DOHH2 (cell line): ENCODE data around the gene MRPS7.

Source experiments
- H3F3A ChIP-seq: fragments of 200-600 bp; sonication (generic), shearing (Covaris generic); 2 replicates; pipeline ENCODE4 v1.6.0; 2016; ENCODE audit warnings: antibody characterized with exemption, mild to moderate bottlenecking; ENCODE audit not compliant: control insufficient read depth, insufficient read depth
- H3K27ac ChIP-seq: fragments of 200-600 bp; sonication (generic); 2 replicates; pipeline ENCODE4 v1.5.1; 2014; ENCODE audit warnings: low read depth, mild to moderate bottlenecking, low read length, moderate library complexity
- H3K27me3 ChIP-seq: fragments of 200-600 bp; sonication (generic); 2 replicates; pipeline ENCODE4 v1.6.1; 2014; ENCODE audit warnings: mild to moderate bottlenecking, low read length, mixed read lengths; ENCODE audit not compliant: control insufficient read depth
- H3K36me3 ChIP-seq: fragments of 200-600 bp; sonication (generic); 2 replicates; pipeline ENCODE4 v1.6.1; 2014; ENCODE audit warnings: mild to moderate bottlenecking, low read length, moderate library complexity, mixed read lengths; ENCODE audit not compliant: control insufficient read depth
- H3K4me1 ChIP-seq: fragments of 200-600 bp; sonication (generic); 2 replicates; pipeline ENCODE4 v1.6.1; 2014; ENCODE audit warnings: mild to moderate bottlenecking, low read length, mixed read lengths; ENCODE audit not compliant: control insufficient read depth
- H3K4me2 ChIP-seq: fragments of 200-600 bp; sonication (generic); 2 replicates; pipeline ENCODE4 v1.6.0; 2014; ENCODE audit warnings: mild to moderate bottlenecking, low read length, moderate library complexity
- H3K4me3 ChIP-seq: fragments of 200-600 bp; sonication (generic); 2 replicates; pipeline ENCODE4 v1.5.1; 2014; ENCODE audit warnings: mild to moderate bottlenecking, low read length, mixed read lengths
- H3K79me2 ChIP-seq: fragments of 200-600 bp; sonication (generic); 2 replicates; pipeline ENCODE4 v1.6.1; 2014; ENCODE audit warnings: mild to moderate bottlenecking, low read length, mixed read lengths; ENCODE audit not compliant: control insufficient read depth
- H3K9me2 ChIP-seq: fragments of 200-600 bp; sonication (generic); replicated peaks from 2 replicates; pipeline ENCODE4 v1.6.1; 2014; ENCODE audit warnings: mild to moderate bottlenecking, low read length, mixed read lengths; ENCODE audit not compliant: control insufficient read depth
- H3K9me3 ChIP-seq: fragments of 200-600 bp; sonication (generic); 2 replicates; pipeline ENCODE4 v1.6.1; 2014; ENCODE audit warnings: antibody characterized with exemption, low read length, mixed read lengths; ENCODE audit not compliant: control insufficient read depth, insufficient read depth
- H4K20me1 ChIP-seq: fragments of 200-600 bp; sonication (generic); 2 replicates; pipeline ENCODE4 v1.6.0; 2014; ENCODE audit warnings: low read depth, mild to moderate bottlenecking, antibody characterized with exemption, low read length, moderate library complexity; ENCODE audit not compliant: control insufficient read depth, insufficient read depth
- EZH2phosphoT487 ChIP-seq: fragments of 200-600 bp; sonication (generic); IDR thresholded peaks from 2 replicates; pipeline ENCODE4 v1.6.1; 2017; ENCODE audit warnings: borderline replicate concordance, mild to moderate bottlenecking, antibody characterized with exemption, low read length, moderate library complexity, mixed read lengths
- TF ChIP-seq, protein P1 (sequence below): fragments of 200-600 bp; sonication (generic); IDR thresholded peaks from one replicate; pipeline ENCODE4 v1.5.1; 2014; ENCODE audit warnings: antibody characterized with exemption, mild to moderate bottlenecking, low read depth, low read length; ENCODE audit not compliant: poor library complexity, severe bottlenecking

Gene MRPS7

DNA sequence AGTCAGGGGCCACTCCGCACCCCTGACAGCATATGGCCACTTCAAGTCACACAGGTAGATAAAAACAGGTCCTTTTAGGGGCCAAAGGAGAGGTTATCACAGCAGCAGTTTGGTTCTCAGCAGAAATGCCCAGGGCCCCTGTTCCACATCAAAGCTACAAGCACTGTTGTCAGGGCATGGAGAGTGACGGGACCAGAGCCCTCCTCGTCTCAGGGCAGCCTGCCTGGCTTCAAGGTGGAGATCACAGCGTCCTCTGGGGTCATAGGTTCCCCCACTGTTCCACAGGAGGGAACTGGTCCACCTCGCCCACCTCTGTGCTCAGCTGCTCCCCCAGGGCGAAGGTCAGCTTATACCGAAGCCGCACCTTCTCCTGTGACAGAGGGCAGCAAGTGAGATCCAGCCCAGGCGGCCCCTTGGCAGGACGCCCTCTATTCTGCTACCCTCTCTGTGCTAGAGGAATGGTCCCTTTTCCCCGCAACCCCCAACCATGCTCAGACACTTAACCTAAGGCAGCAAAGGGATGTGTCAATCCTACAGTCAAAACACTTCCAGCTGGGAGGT, 23.6 kb upstream of the MRPS7 start:
- Histone ChIP-seq H3K27me3 (no peaks in the 10 kb centered on the region), H3K79me2 (no peaks in the 10 kb centered on the region), H3K4me1 (peaks cover 14% of the 10 kb centered on the region), H3K9me3 (no peaks in the 10 kb centered on the region), H3K4me3 (no peak overlapping the region), H4K20me1 (peaks cover 4% of the 10 kb centered on the region; the same call in 1 of the 2 replicates), H3F3A (peaks cover 8% of the 10 kb centered on the region; the same call in 1 of the 2 replicates), H3K27ac (no peak overlapping the region), H3K9me2 (no peaks in the 10 kb centered on the region), H3K36me3 (peaks cover 88% of the 10 kb centered on the region), H3K4me2 (no peak overlapping the region)
- TF ChIP-seq, protein P1, sequence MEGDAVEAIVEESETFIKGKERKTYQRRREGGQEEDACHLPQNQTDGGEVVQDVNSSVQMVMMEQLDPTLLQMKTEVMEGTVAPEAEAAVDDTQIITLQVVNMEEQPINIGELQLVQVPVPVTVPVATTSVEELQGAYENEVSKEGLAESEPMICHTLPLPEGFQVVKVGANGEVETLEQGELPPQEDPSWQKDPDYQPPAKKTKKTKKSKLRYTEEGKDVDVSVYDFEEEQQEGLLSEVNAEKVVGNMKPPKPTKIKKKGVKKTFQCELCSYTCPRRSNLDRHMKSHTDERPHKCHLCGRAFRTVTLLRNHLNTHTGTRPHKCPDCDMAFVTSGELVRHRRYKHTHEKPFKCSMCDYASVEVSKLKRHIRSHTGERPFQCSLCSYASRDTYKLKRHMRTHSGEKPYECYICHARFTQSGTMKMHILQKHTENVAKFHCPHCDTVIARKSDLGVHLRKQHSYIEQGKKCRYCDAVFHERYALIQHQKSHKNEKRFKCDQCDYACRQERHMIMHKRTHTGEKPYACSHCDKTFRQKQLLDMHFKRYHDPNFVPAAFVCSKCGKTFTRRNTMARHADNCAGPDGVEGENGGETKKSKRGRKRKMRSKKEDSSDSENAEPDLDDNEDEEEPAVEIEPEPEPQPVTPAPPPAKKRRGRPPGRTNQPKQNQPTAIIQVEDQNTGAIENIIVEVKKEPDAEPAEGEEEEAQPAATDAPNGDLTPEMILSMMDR: no peak
- TF ChIP-seq EZH2phosphoT487: no peak

DNA sequence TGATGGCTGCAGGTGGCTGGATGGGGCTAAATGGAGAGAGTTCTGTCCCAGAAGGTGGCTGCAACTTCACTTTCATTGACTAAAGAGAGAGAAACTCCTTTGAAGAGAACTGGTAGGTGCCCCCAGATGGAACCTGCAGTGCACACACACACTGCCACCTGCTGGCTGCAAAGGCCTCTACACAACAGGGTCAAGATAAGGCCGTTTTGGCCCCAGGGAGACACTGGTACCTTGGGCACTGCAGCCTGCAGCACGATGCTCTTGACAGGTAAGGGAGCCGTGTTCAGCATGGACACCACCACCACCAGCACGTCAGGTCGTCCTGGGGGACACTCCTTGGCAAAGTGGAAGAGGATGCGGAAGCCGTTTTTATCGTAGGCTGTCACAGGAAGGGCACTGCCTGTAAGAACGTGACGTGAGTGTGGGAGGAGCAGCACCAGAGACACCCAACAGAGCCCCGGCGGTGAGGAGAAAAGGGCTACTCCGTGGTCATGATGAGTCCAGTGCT, 22.9 kb upstream of the MRPS7 start:
- Histone ChIP-seq H3K27me3 (no peaks in the 10 kb centered on the region), H3F3A (peaks cover 8% of the 10 kb centered on the region; the same call in 1 of the 2 replicates), H3K4me2 (no peak overlapping the region), H3K4me3 (no peak overlapping the region), H3K9me2 (no peaks in the 10 kb centered on the region), H3K36me3 (peaks cover 94% of the 10 kb centered on the region), H3K79me2 (no peaks in the 10 kb centered on the region), H4K20me1 (peaks cover 4% of the 10 kb centered on the region; the same call in 1 of the 2 replicates), H3K4me1 (peaks cover 14% of the 10 kb centered on the region), H3K9me3 (no peaks in the 10 kb centered on the region), H3K27ac (no peak overlapping the region)
- no peak for TF ChIP-seq EZH2phosphoT487
- TF ChIP-seq, protein P1: peak; percentile 95

DNA sequence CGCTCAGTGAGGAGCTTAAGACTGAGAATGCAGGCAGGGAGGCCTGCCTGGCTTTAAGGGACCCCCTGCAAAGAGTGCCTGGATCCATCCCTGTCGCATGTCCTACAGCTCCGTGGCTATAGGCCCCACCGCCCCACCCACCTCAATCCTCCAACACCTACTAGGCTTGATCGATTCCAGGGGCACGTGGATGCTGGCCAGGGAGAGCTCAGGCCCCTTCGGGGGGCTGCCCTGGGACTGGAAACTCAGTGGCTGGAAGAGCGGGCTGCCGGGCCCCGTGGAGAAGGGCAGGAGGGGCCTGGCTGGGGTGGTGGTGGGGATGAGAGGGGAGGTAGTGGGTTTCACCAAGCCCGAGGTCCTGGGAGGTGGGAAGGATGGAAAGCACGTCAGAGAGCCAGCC, 22.5 kb upstream of the MRPS7 start:
- peaks cover 16% of the 10 kb centered on the region for H3K4me1 ChIP-seq
- H3K27ac ChIP-seq: no peak overlapping the region
- no peak overlapping the region for H3K4me3 ChIP-seq
- H3K9me3 ChIP-seq: no peaks in the 10 kb centered on the region
- TF ChIP-seq EZH2phosphoT487: no peak
- TF ChIP-seq, protein P1: no peak
- H4K20me1 ChIP-seq: peaks cover 4% of the 10 kb centered on the region; the same call in 1 of the 2 replicates
- no peak overlapping the region for H3K4me2 ChIP-seq
- peaks cover 11% of the 10 kb centered on the region; the same call in 1 of the 2 replicates for H3F3A ChIP-seq
- H3K79me2 ChIP-seq: no peaks in the 10 kb centered on the region
- H3K36me3 ChIP-seq: peaks cover 98% of the 10 kb centered on the region
- no peaks in the 10 kb centered on the region for H3K27me3 ChIP-seq
- H3K9me2 ChIP-seq: no peaks in the 10 kb centered on the region
